Measurements from ENCODE around the gene ADIPOR2. TPM values are rescaled to one million over a fixed set of nuclear protein-coding genes. Genes with fewer than 3 reads are reported as not detected.

ADIPOR2 gene
- polyA plus RNA-seq, 3 donors, result 45.7 to 47.4 (median 46.3) TPM

- no peak for DNase-seq
These were observed 136.2 kb downstream of the ADIPOR2 start for GRCh38 chr12:1826867-1827705.

DNA sequence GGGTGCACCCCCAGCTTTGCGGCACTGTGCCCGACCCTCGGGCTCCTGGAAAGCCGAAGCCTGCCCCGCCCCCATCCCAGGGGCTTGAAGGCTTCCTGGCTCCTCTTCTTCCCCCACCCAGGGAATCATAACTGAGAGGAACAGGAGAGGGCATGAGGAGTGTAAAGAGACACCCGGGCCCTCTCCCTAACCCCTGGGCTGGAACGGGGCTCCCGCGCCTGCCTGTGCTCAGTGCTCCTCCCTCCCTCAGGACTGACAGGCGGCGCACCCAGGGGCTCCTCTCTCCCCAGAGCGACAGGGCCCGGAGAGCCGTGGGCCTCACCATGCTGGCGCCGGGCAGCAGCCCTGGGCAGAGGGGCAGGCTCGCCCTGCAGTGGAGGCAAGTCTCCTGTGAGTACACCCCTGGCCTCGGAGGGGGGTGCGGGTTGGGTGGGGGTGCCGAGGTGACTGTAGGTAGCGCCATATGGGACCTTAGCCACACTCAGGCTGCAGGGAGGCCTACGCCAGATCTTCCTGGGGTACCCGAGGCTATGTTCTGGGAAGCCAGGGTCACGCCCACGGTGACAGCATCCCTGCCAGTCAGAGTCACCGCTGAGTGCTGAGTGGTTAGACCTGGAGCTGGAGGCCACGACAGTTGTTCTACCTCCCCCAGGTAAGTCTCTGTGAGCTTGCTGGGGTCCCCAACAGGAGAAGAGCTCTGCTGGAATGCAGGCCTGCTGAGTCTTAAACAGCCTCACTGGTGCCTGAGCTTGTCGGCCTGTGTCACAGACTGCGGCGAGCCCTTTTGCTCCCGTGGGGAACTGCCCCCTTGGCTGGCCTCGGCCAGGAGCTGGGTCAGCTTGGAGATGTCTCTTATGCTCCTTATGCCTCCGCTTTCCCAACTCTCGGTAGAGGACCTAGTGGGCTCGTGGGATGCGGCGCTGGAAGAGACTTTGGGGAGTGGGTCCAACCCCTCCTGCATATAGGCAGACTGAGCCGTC, 137.2 kb downstream of the ADIPOR2 start:
- DNase-seq, result no peak

DNA sequence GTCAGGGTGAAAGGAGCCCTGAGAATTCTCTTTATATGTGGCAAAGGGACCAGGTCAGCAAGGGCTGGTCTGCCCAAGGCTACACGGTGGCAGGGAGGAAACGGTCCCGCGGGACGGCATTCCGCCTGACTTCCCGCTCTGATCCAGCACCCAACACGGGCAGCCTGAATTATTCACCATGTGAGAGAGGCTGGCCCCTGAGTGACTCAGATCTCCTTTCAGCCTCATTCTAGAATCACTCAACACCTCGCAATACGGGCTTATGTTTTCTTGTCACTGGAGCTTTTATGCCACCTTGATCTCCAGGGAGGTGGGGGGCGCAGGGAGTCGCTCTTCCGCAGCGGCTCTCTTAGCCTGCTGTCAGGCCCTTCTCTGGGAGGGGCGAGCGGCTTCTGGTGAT, 138.0 kb downstream of the ADIPOR2 start:
- no peak for DNase-seq

- DNase-seq, result no peak
These were observed 138.5 kb downstream of the ADIPOR2 start for GRCh38 chr12:1829306-1829900.

- no peak for DNase-seq
These were observed 139.6 kb downstream of the ADIPOR2 start for GRCh38 chr12:1830401-1830845.

DNA sequence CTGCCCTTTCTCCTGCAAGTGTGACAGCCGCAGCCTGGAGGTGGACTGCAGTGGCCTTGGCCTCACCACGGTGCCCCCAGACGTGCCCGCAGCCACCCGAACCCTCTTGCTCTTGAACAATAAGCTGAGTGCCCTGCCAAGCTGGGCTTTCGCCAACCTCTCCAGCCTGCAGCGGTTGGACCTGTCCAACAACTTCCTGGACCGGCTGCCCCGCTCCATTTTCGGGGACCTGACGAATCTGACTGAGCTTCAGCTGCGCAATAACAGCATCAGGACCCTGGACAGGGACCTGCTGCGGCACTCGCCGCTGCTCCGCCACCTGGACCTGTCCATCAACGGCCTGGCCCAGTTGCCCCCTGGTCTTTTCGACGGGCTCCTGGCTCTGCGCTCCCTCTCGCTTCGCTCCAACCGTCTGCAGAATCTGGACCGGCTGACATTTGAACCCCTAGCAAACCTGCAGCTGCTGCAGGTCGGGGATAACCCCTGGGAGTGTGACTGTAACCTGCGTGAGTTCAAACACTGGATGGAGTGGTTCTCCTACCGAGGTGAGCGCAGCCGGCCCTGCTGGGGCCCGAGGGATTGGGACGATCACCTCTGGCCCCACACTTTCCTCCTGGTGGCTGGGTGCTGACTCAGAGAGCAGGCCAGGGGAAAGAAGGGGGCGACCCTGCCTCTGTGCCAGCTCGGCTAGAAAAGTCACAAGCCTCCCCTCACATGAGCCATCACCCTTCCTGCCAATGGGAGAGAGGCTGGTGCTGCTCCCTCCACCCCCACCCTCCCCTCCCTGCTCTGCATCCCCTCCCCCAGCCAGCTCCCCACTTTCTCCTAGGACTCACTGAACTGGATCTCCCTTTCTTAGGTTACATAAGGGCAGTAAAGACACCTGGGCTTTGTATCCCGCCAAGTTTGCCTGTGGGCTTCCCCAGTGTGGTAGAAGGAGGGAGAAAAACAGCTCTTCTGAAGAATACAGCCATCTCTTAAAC, 140.4 kb downstream of the ADIPOR2 start:
- peak; percentile 91 for DNase-seq

GRCh38 chr12:1832801-1833595, 142.1 kb downstream of the ADIPOR2 start:
- DNase-seq, result no peak

- DNase-seq, result no peak
These were observed 142.7 kb downstream of the ADIPOR2 start for GRCh38 chr12:1833596-1834028.

DNA sequence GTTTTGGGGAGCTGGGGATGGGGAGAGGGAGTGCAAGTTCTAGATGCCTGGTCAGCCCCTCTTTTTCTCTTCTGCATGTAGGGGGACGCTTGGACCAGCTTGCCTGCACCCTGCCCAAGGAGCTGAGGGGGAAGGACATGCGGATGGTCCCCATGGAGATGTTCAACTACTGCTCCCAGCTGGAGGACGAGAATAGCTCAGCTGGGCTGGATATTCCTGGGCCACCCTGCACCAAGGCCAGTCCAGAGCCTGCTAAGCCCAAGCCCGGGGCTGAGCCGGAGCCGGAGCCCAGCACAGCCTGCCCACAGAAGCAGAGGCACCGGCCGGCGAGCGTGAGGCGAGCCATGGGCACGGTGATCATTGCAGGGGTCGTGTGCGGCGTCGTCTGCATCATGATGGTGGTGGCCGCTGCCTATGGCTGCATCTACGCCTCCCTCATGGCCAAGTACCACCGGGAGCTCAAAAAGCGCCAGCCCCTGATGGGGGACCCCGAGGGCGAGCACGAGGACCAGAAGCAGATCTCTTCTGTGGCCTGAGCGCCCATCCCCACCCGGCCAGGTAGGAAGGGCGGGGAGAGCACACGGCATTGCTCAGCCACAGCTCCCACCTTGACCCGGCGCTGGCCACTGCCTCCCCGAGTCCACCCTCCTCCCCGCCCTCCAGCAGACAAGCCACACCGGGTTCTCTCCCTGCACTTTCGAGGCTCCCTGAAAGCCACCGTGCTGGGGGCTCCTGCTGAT, 143.5 kb downstream of the ADIPOR2 start:
- DNase-seq, result no peak

DNA sequence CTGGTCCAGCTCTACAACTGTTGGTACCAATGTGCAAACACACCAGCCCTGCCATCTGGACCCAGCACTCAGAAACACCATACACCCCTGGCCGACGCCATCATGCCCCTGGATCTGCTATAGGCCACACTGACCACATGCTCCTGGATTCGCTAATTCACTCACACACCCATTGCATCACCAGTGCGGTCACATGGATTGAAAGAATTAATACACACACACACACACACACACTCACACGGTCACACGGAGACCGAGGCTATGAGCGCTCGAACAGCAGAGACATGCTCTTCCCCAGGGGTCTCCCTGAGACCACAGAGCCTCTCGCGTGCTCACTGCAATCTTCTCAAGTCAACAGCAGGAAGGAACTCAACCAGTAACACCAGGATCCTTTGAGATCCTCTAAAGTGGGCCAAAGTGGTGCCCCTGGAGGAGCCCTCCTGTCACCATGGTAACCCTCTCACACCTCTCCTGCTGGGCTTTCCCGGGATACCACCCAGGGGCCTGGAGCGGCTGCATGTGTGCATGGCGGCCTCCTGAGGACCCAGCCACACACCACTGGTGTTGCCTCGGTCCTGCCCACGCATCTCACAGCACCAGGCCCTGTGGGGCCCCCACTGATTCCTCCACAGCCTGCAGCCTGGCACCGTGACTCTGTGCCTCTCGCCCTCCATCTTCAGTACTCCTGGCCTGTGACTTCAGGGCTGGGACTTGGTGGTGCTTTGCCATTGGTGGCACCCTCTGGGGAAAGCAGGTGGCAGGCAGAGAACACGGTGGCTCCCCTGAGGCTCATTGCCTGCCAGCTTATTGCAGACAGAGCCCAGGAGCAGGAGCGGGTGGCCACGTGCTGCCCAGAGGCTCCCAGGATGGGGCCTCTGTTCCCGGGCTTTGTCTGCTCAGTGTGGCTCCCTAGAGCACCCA, 144.6 kb downstream of the ADIPOR2 start:
- no peak for DNase-seq

GRCh38 chr12:1836241-1836803, 145.5 kb downstream of the ADIPOR2 start:
- no peak for DNase-seq

GRCh38 chr12:1836854-1837421, 146.1 kb downstream of the ADIPOR2 start:
- peak; percentile 50 for DNase-seq

GRCh38 chr12:1837541-1838204, 146.8 kb downstream of the ADIPOR2 start:
- DNase-seq, result no peak

All from renal pelvis (tissue), 4 donors.